ENCODE data around the gene ALDH7A1.
"Not testable (repeated sequence)": the region's sequence is repeated elsewhere in the genome, so short reads cannot be mapped to it uniquely, and the experiment has no call there.

Gene ALDH7A1

DNA sequence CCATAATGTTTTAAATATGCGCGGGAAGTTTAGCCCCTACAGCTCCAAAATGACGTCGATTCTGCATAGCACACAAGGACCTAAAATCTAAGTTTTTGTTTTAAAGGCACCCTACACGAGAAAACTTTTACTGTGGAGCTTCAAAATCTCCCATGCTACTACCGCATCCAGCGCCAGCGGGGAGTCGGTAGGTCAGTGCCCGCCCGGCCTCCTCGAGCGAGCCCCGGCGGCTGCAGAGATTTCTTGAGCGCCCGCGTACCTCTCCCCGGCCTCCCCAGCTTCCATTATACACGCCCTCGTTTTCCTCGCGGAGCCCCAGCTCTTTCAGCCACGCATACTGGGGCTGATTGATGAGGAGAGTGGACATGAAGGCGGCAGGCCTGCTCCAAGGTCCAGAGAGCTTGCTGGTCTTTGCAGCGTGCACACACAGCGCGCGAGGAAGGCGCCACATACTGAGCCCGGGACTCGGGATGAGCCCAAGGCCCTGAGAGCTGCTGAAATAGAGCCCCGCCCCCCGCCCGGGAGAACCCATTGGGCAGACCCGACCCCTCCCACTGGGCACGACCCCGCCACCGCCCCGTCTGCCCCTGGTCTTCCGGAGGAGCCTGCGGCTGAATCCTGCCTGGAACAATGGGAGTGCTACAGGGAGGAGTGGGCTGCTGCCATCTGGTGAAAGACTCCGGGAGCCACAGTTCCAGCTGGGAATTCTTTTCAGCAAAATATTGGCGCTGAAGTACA lies at the start of gene ALDH7A1:
Gene ALDH7A1, minus strand, starts transcription at position 472 of the 738 bp plus-strand sequence. Its CDS starts 21 bp downstream, at position 451.
- DNase-seq: peak; percentile 18 to 36
- no peak for TF ChIP-seq POLR2A (IDR thresholded peaks at IDR 0.05; ENCODE audit: low read length)
- no peak for TF ChIP-seq GATA1 (IDR thresholded peaks at IDR 0.05; ENCODE audit: low read depth, low read length)

DNA sequence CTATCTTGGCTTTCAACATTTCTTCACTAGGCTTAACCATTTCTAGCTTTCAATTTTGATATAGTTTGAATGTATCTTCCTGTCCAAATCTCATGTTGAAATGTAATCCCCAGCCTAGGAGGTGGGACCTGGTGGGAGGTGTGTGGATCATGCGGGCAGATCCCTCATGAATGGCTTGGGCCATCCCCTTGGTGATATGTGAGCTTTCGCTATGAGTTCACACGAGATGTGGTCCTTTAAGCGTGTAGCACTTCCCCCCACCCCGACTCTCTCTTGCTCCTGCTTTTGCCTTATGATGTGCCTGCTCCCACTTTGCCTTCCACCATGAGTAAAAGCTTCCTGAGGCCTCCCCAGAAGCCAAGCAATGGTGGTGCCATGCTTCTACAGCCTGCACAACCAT lies 46.4 kb upstream of the ALDH7A1 start:
- DNase-seq: no peak
- TF ChIP-seq GATA1 (IDR thresholded peaks at IDR 0.05; ENCODE audit: low read depth, low read length) (no peak), POLR2A (IDR thresholded peaks at IDR 0.05; ENCODE audit: low read length) (no peak)

DNA sequence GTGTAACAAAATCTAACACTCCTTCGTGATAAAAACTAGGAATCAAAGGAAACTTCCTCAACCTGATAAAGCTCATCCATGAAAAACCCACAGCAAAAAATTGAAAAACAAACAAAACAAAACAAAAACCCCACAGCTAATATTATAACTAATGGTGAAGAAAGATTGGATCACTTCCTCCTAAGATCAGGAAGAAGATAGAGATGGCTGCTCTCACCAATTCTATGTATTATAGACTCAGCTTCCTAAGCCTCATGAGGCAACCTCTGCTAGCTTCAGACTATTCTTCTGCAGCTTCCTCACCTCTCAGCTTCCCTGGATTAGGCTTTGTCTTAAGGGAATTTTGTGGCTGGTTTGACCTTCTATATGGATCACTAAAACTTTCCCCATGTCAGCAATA lies 45.8 kb upstream of the ALDH7A1 start:
- TF ChIP-seq POLR2A (IDR thresholded peaks at IDR 0.05; ENCODE audit: low read length): no peak
- TF ChIP-seq GATA1 (IDR thresholded peaks at IDR 0.05; ENCODE audit: low read depth, low read length): no peak
- no peak for DNase-seq

DNA sequence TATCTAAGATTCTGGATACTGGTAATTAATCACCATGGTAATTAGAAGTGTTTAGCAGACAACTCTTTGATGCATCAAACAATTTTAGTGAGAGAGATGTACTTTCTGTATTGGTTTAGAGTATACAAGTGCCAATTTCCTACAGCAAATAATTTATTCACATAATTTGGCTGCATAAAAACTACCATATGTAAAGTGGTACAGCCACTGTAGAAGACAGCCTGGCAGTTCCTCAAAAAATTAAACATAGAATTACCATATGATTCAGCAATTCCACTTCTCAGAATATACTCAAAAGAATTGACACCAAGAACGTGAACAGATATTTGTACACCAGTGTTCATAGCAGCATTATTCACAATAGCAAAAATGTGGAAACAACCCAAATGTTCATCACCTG lies 41.9 kb upstream of the ALDH7A1 start:
- DNase-seq: no peak
- no peak for TF ChIP-seq GATA1 (IDR thresholded peaks at IDR 0.05; ENCODE audit: low read depth, low read length)
- no peak for TF ChIP-seq POLR2A (IDR thresholded peaks at IDR 0.05; ENCODE audit: low read length)

DNA sequence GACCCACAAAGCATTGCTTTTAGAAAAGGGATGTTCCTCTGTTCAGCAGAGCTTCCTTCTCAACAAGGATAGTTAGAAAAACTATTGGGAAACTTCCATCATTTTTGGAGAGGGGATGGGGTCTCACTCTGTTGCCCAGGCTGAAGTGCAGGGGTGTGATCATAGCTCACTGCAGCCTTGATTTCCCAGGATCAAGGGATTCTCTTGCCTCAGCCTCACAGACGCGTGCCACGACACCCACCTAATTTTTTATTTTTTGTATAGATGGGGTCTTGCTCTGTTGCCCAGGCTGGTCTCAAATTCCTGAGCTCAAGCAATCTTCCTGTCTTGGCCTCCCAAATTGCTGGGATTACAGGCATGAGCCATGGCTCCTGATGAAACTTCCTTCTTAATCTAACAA lies 40.6 kb upstream of the ALDH7A1 start:
- TF ChIP-seq GATA1 (IDR thresholded peaks at IDR 0.05; ENCODE audit: low read depth, low read length) (no peak), POLR2A (IDR thresholded peaks at IDR 0.05; ENCODE audit: low read length) (no peak)
- no peak for DNase-seq

DNA sequence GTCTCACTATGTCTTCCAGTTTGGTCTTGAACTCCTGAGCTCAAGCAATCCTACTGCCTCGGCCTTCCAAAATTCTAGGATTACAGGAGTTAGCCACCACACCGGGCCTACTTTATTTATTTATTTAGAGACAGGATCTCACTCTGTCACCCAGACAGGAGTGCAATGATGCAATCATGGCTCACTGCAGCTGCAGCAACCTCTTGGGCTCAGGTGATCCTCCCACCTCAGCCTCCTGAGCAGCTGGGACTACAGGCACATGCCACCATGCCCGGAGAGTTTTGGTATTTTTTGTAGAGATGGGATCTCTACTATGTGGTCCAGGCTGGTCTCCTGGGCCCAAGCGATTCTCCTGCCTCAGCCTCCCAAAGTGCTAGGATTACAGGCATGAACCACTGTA lies 38.5 kb upstream of the ALDH7A1 start:
- TF ChIP-seq GATA1 (IDR thresholded peaks at IDR 0.05; ENCODE audit: low read depth, low read length) (no peak), POLR2A (IDR thresholded peaks at IDR 0.05; ENCODE audit: low read length) (no peak)
- no peak for DNase-seq

DNA sequence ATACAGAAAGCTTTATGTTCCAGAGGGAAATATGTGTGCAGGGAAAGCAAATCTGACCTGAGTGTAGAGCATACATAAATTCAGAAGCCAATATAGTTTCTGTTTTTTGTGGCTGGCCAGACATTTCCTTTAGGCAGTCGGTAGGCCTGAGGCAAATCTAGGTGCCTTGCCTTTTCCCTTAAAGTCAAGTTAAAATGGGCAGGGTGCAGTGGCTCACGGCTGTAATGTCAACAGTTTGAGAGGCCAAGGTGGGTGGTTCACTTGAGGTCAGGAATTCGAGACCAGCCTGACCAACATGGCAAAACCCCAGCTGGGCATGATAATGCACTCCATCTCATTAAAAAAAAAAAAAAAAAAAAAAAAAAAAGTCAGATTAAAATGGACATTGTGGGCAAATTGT lies 36.9 kb upstream of the ALDH7A1 start:
- no peak for TF ChIP-seq POLR2A (IDR thresholded peaks at IDR 0.05; ENCODE audit: low read length)
- no peak for TF ChIP-seq GATA1 (IDR thresholded peaks at IDR 0.05; ENCODE audit: low read depth, low read length)
- no peak for DNase-seq

DNA sequence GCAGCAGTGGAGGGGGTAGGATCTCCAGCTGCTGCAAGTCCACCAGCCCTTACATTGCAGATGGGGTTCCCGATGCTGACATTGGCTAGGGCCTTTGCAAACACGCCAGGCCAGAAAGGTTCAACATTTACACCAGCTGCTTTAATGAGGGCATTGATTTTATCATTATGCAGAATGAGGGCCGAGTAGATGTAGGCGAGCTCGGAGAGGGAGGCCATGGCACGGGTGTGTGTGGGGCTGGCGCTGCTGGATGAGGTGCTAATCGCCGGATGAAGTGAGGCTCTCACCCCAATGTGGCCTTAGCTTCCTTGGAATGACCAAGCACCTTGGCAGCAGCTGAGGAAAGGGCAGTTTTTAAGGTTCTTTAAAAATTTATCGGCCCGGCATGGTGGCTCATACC lies 33.1 kb upstream of the ALDH7A1 start:
- TF ChIP-seq GATA1 (IDR thresholded peaks at IDR 0.05; ENCODE audit: low read depth, low read length): no peak
- TF ChIP-seq POLR2A (IDR thresholded peaks at IDR 0.05; ENCODE audit: low read length): no peak
- no peak for DNase-seq

DNA sequence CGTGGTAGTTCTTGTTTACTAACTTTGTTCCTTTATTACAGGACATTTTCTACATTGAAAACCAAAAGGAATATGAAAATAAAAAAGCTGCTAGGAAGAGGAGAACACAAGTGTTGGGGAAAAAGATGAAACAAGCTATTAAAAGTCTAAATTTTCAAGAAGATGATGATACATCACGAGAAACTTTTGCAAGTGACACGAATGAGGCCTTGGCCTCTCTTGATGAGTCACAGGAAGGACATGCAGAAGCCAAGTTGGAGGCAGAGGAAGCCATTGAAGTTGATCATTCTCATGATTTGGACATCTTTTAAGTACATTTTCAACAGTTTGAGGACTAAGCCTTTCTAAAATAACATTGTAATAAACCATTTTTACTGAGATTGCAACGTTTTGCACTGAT lies 29.5 kb upstream of the ALDH7A1 start:
- DNase-seq: no peak
- TF ChIP-seq POLR2A (IDR thresholded peaks at IDR 0.05; ENCODE audit: low read length): no peak
- TF ChIP-seq GATA1 (IDR thresholded peaks at IDR 0.05; ENCODE audit: low read depth, low read length): no peak

DNA sequence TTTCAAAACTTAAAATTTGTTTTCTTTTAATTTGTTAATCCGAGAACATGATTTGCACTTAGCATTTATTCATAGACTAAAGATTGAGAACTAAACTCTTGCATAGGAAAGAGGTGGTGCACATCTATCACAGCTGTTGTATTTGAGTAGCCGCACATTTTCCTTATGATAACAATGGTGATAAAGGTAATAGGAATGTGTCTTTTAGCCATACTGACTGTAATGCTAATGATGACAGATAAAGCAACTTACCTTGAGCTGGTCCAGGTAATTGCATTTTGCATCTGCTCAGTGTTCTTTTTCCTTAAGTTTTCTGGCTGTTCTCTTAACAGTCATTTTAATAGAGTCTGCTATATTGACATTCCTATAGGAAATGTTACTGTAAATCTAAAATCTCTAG lies 24.8 kb upstream of the ALDH7A1 start:
- TF ChIP-seq POLR2A (IDR thresholded peaks at IDR 0.05; ENCODE audit: low read length): no peak
- TF ChIP-seq GATA1 (IDR thresholded peaks at IDR 0.05; ENCODE audit: low read depth, low read length): no peak
- no peak for DNase-seq

DNA sequence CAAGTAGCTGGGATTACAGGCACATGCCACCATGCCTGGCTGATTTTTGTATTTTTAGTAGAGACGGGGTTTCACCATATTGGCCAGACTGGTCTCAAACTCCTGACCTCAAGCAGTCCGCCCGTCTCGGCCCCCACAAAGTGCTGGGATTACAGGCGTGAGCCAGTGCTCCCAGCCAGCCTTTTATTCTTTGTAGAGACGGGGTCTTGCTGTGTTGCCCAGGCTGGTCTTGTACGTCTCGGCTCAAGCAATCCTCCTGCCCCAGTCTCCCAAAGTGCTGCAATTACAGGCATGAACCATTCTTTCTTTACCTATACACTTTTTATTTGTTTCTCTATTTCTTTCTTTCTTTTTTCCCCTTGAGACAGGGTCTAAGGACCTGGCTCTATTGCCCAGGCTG lies 22.6 kb upstream of the ALDH7A1 start:
- not testable (repeated sequence) for DNase-seq

DNA sequence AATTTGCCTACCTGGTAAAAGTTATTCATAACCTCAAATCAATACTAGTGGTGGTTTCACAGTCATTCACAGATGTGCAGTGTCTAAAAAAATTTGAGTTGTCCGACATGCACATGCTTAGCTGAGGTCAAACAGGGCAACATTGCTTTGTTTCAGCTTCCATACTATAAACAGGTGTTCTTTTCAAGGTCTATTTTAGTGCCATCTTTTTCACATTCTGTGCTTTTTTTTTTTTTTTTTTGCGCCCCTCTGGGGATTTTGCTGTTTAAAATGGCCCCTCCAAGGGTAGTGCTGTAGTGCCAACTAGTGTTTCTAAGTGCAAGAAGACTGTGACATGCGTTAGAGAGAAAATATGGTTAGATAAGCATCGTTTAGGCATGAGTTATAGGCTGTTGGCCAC lies 20.3 kb upstream of the ALDH7A1 start:
- TF ChIP-seq POLR2A (IDR thresholded peaks at IDR 0.05; ENCODE audit: low read length) (no peak), GATA1 (IDR thresholded peaks at IDR 0.05; ENCODE audit: low read depth, low read length) (no peak)
- no peak for DNase-seq

DNA sequence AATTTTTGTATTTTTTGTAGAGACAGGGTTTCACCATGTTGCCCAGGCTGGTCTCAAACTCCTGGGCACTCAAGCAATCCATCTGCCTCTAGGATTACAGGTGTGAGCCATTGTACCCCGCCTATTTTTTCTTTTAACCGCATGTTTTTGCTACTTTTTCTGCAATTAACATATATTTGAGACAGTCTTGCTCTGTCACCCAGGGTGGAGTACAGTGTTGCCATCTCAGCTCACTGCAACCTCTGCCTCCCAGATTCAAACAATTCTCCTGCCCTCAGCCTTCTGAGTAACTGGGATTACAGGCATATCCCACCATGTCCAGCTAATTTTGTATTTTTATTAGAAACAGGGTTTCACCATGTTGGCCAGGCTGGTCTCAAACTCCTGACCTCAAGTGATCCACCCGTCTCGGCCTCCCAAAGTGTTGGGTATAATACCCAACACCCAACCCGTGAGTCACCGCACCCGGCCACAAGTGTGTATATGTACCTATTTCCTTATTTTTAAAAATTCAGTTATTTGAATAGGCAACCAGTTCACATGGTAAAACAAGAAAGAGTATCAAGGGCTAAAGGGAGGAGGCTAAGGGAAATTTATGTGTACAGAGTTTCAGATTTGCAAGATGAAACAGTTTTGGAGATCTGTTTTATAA lies 19.0 kb upstream of the ALDH7A1 start:
- DNase-seq: no peak
- TF ChIP-seq POLR2A (IDR thresholded peaks at IDR 0.05; ENCODE audit: low read length) (no peak), GATA1 (IDR thresholded peaks at IDR 0.05; ENCODE audit: low read depth, low read length) (no peak)

DNA sequence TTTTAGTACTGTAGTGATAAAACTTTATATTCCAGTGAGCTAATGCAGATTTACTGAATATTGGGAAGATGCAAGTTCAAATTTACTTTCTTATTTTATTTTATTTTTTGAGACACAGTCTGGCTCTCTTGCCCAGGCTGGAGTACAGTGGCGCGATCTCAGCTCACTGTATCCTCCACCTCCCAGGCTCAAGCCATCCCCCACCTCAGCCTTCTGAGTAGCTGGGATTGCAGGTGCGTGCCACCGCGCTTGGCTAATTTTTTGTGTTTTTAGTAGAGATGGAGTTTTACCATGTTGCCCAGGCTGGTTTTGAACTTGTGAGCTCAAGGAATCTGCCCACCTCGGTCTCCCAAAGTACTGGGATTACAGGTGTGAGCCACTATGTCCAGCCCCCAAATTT lies 15.6 kb upstream of the ALDH7A1 start:
- TF ChIP-seq GATA1 (IDR thresholded peaks at IDR 0.05; ENCODE audit: low read depth, low read length): no peak
- TF ChIP-seq POLR2A (IDR thresholded peaks at IDR 0.05; ENCODE audit: low read length): no peak
- DNase-seq: no peak

DNA sequence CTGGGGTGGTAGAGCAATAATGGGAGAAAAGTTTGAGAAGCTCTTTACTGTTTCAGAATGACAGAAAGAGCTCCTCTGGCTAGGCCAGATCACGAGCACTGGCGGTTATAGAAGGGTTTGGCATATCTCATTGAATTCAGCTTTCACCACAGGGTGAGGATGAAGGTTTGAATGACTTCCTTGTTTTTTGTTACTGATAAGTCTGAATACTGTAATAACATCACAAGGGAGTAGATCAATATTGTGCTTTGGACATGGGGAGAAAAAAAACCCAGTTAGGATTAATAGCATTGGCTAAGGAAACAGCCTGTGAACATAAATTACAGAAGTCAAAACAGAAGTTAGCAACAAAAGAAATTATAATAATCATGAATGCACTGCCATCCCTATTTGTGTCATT lies 15.1 kb upstream of the ALDH7A1 start:
- no peak for DNase-seq
- TF ChIP-seq POLR2A (IDR thresholded peaks at IDR 0.05; ENCODE audit: low read length): no peak
- no peak for TF ChIP-seq GATA1 (IDR thresholded peaks at IDR 0.05; ENCODE audit: low read depth, low read length)

Data from erythroblast (primary cell).